ENCODE data around the gene DAAM1. TPM values are rescaled to one million over a fixed set of nuclear protein-coding genes. Genes with fewer than 3 reads are reported as not detected.
A peak's percentile ranks its signal among the peaks of the same experiment; 100 is the strongest.

Gene DAAM1
- total RNA-seq, 1 donor from 2014 or later, result 39.5 TPM

DNA sequence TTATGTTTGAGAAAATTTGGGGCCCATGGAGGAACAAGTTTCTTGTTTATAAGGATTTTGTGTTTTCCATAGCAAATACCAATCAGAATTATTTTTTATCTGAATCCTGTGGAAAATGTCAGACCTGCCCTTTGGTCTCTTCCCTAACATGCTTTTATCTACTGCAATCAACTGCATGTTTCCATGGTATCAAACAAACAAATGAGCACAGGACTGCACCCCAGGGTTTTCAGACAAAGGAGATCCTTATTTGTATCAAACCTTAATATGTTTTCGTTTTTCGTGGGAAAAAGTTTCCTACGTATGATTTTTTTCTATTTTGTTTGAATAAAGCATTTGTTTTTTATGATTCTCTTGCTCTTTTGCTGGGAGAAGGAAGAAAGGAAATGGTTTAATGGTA, 185.6 kb downstream of the DAAM1 start:
- Histone ChIP-seq H3K4me3 (no peak overlapping the region), H3K27ac (no peak overlapping the region), H2AFZ (replicated peaks) (no peak overlapping the region), H3K27me3 (no peaks in the 10 kb centered on the region), H3K36me3 (no peaks in the 10 kb centered on the region), H4K20me1 (ENCODE audit: low read depth) (no peaks in the 10 kb centered on the region), H3F3A (ENCODE audit: low read depth) (no peaks in the 10 kb centered on the region), H3K9ac (no peak overlapping the region), H3K4me1 (no peaks in the 10 kb centered on the region), H3K4me2 (no peak overlapping the region), H3K9me3 (ENCODE audit: low read depth) (no peaks in the 10 kb centered on the region), H3K79me2 (ENCODE audit: low read depth) (no peaks in the 10 kb centered on the region)
- H3K4me3 Mint-ChIP-seq, result no peak overlapping the region
- H3K27me3 Mint-ChIP-seq (ENCODE audit: insufficient read depth, low read depth), result peaks cover 2% of the 10 kb centered on the region
- peaks cover 2% of the 10 kb centered on the region for H3K9me3 Mint-ChIP-seq
- TF ChIP-seq EZH2 (IDR thresholded peaks at IDR 0.05) (no peak), EZH2phosphoT487 (IDR thresholded peaks at IDR 0.05) (no peak)
- DNase-seq (ENCODE audit: low spot score), result no peak
- H3K4me1 Mint-ChIP-seq, result peaks cover 13% of the 10 kb centered on the region
- peaks cover 5% of the 10 kb centered on the region for H3K36me3 Mint-ChIP-seq
- peak overlapping the region; percentile 62 for H3K27ac Mint-ChIP-seq

DNA sequence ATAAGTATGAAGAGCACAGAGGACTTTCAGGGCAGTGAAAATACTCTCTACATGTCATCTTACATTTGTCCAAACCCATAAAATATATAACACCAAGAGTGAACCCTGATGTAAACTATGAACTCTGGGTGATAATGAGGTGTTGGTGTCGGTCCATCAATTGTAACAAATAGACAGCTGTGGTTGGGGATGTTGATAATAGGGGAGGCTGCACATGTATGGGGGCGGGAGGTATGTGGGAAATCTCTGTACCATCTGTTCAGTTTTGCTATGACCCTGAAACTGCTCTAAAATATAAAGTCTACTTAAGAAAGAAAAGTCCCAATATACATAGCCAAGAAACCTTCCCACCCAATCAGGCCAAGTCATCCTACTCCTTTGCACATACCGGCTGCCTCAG, 188.2 kb downstream of the DAAM1 start:
- Mint-ChIP-seq H3K9me3 (peaks cover 2% of the 10 kb centered on the region), H3K36me3 (no peaks in the 10 kb centered on the region), H3K27me3 (ENCODE audit: insufficient read depth, low read depth) (peaks cover 5% of the 10 kb centered on the region), H3K27ac (no peak overlapping the region), H3K4me3 (no peak overlapping the region), H3K4me1 (peaks cover 14% of the 10 kb centered on the region)
- H3K27me3 ChIP-seq, result no peaks in the 10 kb centered on the region
- no peak overlapping the region for H3K4me3 ChIP-seq
- H3K4me1 ChIP-seq, result no peaks in the 10 kb centered on the region
- H3F3A ChIP-seq (ENCODE audit: low read depth), result no peaks in the 10 kb centered on the region
- DNase-seq (ENCODE audit: low spot score), result no peak
- H3K79me2 ChIP-seq (ENCODE audit: low read depth), result no peaks in the 10 kb centered on the region
- H2AFZ ChIP-seq (replicated peaks), result no peak overlapping the region
- no peak overlapping the region for H3K4me2 ChIP-seq
- H3K9ac ChIP-seq, result no peak overlapping the region
- H4K20me1 ChIP-seq (ENCODE audit: low read depth), result no peaks in the 10 kb centered on the region
- H3K9me3 ChIP-seq (ENCODE audit: low read depth), result no peaks in the 10 kb centered on the region
- H3K27ac ChIP-seq, result no peak overlapping the region
- no peaks in the 10 kb centered on the region for H3K36me3 ChIP-seq
- TF ChIP-seq, protein P1, sequence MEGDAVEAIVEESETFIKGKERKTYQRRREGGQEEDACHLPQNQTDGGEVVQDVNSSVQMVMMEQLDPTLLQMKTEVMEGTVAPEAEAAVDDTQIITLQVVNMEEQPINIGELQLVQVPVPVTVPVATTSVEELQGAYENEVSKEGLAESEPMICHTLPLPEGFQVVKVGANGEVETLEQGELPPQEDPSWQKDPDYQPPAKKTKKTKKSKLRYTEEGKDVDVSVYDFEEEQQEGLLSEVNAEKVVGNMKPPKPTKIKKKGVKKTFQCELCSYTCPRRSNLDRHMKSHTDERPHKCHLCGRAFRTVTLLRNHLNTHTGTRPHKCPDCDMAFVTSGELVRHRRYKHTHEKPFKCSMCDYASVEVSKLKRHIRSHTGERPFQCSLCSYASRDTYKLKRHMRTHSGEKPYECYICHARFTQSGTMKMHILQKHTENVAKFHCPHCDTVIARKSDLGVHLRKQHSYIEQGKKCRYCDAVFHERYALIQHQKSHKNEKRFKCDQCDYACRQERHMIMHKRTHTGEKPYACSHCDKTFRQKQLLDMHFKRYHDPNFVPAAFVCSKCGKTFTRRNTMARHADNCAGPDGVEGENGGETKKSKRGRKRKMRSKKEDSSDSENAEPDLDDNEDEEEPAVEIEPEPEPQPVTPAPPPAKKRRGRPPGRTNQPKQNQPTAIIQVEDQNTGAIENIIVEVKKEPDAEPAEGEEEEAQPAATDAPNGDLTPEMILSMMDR (IDR thresholded peaks at IDR 0.05), result no peak
- TF ChIP-seq EZH2 (IDR thresholded peaks at IDR 0.05), result no peak
- TF ChIP-seq EZH2phosphoT487 (IDR thresholded peaks at IDR 0.05), result no peak

DNA sequence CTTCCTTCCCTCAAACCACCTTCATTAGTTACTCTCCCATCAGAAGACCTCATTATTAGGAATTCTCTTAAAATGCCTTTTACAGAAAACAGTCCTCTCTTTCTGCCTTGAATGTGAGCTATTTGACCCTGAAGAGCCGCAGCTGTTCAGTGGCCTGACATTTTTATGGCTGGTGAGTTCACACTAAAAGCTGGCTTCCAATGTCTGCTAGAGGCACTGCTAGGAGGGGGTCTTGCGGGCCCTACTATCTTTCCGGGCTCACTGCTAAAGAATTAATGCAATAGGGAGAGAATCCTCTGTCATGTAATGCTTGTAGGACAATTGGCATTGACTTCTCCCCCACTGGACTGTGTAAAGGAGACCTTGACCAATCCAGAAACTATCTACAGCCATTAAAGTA, 189.0 kb downstream of the DAAM1 start:
- no peak overlapping the region for H3K9ac ChIP-seq
- no peak overlapping the region for H3K27ac ChIP-seq
- DNase-seq (ENCODE audit: low spot score), result no peak
- Mint-ChIP-seq H3K27me3 (ENCODE audit: insufficient read depth, low read depth) (peaks cover 6% of the 10 kb centered on the region), H3K36me3 (no peaks in the 10 kb centered on the region), H3K27ac (no peak overlapping the region), H3K4me1 (peaks cover 14% of the 10 kb centered on the region), H3K4me3 (no peak overlapping the region), H3K9me3 (peaks cover 2% of the 10 kb centered on the region)
- H3K9me3 ChIP-seq (ENCODE audit: low read depth), result no peaks in the 10 kb centered on the region
- no peaks in the 10 kb centered on the region for H3F3A ChIP-seq (ENCODE audit: low read depth)
- H4K20me1 ChIP-seq (ENCODE audit: low read depth), result no peaks in the 10 kb centered on the region
- H3K79me2 ChIP-seq (ENCODE audit: low read depth), result no peaks in the 10 kb centered on the region
- H3K4me3 ChIP-seq, result no peak overlapping the region
- no peak overlapping the region for H2AFZ ChIP-seq (replicated peaks)
- H3K4me1 ChIP-seq, result no peaks in the 10 kb centered on the region
- H3K4me2 ChIP-seq, result no peak overlapping the region
- no peaks in the 10 kb centered on the region for H3K27me3 ChIP-seq
- no peaks in the 10 kb centered on the region for H3K36me3 ChIP-seq
- TF ChIP-seq, protein P1 (IDR thresholded peaks at IDR 0.05), result no peak
- TF ChIP-seq EZH2 (IDR thresholded peaks at IDR 0.05), result no peak
- no peak for TF ChIP-seq EZH2phosphoT487 (IDR thresholded peaks at IDR 0.05)

DNA sequence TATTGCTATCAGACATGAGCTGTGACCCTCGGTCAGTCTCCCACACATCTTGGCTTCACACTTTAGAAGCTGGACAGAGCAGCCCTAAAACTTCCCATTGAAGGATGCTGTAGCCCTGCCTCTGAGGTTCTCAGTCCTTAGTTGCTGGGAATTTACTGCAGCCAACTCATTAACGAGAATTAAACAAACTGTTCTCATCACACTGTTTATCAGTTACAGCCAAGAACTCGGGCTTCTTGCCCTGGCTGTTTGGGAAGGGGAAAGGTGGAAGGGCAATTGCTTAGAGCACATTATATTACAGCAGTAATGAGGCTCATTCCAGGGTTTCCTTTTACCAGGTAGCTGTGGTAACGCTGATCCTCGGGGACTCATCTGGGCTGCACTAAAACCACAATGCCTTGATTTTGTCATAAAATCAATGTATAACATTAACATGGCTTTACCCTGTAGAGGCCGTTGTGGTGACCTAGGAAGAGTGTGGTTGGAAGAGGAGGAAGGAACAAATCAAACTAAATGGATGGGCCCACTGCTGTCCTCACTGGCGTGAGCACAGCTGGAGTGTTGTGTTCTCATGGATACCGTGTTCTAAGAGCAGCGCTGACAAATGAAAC, 189.6 kb downstream of the DAAM1 start:
- no peak overlapping the region for H3K27ac ChIP-seq
- no peaks in the 10 kb centered on the region for H3K27me3 ChIP-seq
- Mint-ChIP-seq H3K9me3 (peaks cover 2% of the 10 kb centered on the region), H3K27ac (peak overlapping the region; percentile 36), H3K4me1 (peaks cover 14% of the 10 kb centered on the region), H3K36me3 (no peaks in the 10 kb centered on the region), H3K27me3 (ENCODE audit: insufficient read depth, low read depth) (peaks cover 6% of the 10 kb centered on the region), H3K4me3 (no peak overlapping the region)
- no peaks in the 10 kb centered on the region for H3K36me3 ChIP-seq
- H4K20me1 ChIP-seq (ENCODE audit: low read depth), result no peaks in the 10 kb centered on the region
- no peaks in the 10 kb centered on the region for H3F3A ChIP-seq (ENCODE audit: low read depth)
- DNase-seq (ENCODE audit: low spot score), result no peak
- H3K9me3 ChIP-seq (ENCODE audit: low read depth), result no peaks in the 10 kb centered on the region
- H3K4me1 ChIP-seq, result no peaks in the 10 kb centered on the region
- H2AFZ ChIP-seq (replicated peaks), result no peak overlapping the region
- H3K4me3 ChIP-seq, result no peak overlapping the region
- no peaks in the 10 kb centered on the region for H3K79me2 ChIP-seq (ENCODE audit: low read depth)
- H3K4me2 ChIP-seq, result no peak overlapping the region
- no peak overlapping the region for H3K9ac ChIP-seq
- TF ChIP-seq, protein P1 (IDR thresholded peaks at IDR 0.05), result no peak
- no peak for TF ChIP-seq EZH2 (IDR thresholded peaks at IDR 0.05)
- TF ChIP-seq EZH2phosphoT487 (IDR thresholded peaks at IDR 0.05), result no peak
